GM18505 (cell line): ENCODE data around the gene IRF2.

Experiments used
- ATAC-seq: cut with Tn5 transposase; IDR thresholded peaks from one replicate; pipeline ENCODE4 v1.9.1; 2021; ENCODE audit not compliant: unreplicated experiment
- POLR2A ChIP-seq: IDR thresholded peaks from 4 replicates; pipeline ENCODE4 v1.6.1; 2011; ENCODE audit warnings: borderline replicate concordance; ENCODE audit not compliant: insufficient read depth, insufficient read length; ENCODE audit errors: extremely low read depth

Gene IRF2

GRCh38 chr4:184368731-184369130 is 105.6 kb downstream of the IRF2 start:
- no peak for ATAC-seq
- TF ChIP-seq POLR2A, result no peak

DNA sequence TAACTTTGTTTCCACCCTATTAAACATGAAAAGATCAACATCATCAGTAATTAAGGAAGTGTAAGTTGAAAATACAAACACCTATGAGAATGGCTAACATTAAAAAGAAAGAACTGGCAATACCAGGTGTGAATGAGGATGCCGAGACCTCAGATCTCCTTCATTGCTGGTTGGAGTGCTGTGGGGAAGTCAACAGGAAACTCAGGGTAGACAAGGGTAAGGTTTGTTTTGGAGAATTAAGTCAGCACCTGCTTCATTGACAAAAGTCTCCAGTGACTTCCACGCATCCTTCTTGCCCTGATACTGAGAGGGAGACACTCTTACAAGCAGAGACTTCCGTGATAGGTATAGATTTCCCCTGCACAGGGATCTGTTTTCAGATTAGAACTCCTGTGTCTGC is 106.1 kb downstream of the IRF2 start:
- no peak for ATAC-seq

GRCh38 chr4:184364100-184364921 is 110.0 kb downstream of the IRF2 start:
- ATAC-seq, result peak; percentile 79
- no peak for TF ChIP-seq POLR2A

More for the DNA sequence above, 106.1 kb downstream of the IRF2 start:
- no peak for TF ChIP-seq POLR2A

- ATAC-seq, result no peak
Measured at GRCh38 chr4:184363258-184363657, 111.1 kb downstream of the IRF2 start.

DNA sequence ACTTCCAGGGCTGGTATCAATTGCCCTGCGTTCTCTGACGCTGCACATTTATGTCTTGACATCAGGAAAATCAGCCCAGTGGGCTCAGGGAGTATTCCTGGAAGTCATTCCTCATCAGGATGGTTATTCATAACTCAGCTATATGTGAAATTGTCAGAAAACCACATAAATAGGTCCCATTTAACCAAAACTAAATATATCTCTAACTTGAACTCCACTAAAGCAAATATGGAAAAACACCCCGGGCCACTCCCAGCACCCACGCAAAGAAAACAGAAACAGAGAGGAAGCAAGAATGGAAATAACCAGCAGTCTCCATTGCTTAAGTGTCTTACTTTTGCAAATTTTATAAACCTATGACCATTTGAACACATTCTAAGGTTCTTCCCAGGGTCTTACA is 112.0 kb downstream of the IRF2 start:
- no peak for ATAC-seq
- no peak for TF ChIP-seq POLR2A

More at GRCh38 chr4:184363258-184363657, 111.1 kb downstream of the IRF2 start:
- TF ChIP-seq POLR2A, result no peak

- ATAC-seq, result no peak
- TF ChIP-seq POLR2A, result no peak
Measured at GRCh38 chr4:184361443-184361842, 112.9 kb downstream of the IRF2 start.

DNA sequence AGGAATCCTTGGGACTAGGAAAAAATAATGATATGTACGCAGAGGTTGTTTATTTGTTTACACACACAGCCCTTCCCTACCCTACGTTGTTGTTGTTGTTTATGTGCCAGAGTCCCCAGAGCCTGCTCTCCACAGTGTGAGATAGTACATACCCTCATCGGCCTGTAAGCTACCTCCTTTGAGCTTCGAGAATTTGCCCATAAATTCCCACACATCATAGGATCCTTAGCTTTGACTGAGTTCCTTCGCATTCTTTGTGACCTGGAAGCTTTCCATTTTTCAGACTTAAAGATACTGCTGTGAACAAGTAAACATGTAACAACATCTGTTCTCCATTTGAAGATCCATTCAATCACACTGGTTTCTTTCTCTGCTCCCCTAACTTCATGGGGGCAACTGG is 114.5 kb downstream of the IRF2 start:
- TF ChIP-seq POLR2A, result no peak
- no peak for ATAC-seq

DNA sequence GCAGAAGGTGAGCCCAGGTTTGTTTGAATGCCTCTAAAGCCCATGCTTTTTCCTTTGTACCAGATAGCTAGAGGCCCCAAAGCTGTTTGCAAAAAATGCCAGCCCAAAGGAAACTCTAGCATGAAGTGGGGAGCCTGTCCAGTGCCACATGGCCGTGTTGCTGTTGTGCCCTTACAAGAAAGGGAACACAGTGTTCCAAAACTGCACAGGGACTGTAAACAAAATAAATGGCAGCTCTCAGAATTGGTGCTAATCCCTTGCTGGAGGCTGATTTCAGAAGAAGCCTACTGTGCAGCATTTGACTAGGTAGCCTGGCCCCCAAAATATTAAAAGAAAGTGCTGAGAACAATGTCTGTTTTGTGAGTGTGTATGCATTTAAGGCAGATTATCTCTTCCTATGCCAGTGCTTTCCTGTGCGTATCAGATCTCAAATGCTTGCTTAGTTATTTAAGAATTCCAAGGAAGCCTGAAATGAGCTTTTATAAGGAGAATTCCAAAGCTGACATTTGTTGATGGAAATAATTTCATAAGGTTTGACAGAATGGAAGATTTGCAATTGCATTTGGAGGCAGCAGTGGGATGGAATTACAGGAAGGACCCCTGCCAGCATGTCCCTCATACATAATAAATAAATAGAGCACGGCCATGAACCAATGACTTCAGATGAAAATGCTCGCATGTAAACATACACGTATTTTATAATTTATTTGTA is 115.7 kb downstream of the IRF2 start:
- no peak for ATAC-seq
- no peak for TF ChIP-seq POLR2A

- no peak for TF ChIP-seq POLR2A
- no peak for ATAC-seq
Measured at GRCh38 chr4:184357772-184358171, 116.6 kb downstream of the IRF2 start.

DNA sequence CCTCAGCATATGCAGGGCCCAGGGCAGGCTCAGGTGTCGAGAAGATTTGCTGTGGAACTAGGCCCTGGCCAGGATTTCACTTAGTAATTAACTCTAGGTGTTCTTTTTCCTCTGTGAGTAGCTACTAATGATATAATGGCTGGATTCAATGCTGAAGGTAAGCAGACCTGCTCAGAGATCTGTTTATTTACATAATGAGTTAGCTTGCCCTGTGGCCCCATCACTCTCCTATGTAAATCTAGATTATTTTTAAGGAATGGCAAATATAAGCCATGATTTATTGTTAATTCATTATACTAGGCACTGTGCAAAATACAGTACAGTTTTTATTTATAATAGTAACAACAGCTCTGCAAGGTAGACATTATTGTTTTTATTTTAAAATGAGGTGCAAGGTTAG is 117.2 kb downstream of the IRF2 start:
- ATAC-seq, result no peak
- TF ChIP-seq POLR2A, result no peak

GRCh38 chr4:184356366-184356765 is 118.0 kb downstream of the IRF2 start:
- ATAC-seq, result no peak
- TF ChIP-seq POLR2A, result no peak

DNA sequence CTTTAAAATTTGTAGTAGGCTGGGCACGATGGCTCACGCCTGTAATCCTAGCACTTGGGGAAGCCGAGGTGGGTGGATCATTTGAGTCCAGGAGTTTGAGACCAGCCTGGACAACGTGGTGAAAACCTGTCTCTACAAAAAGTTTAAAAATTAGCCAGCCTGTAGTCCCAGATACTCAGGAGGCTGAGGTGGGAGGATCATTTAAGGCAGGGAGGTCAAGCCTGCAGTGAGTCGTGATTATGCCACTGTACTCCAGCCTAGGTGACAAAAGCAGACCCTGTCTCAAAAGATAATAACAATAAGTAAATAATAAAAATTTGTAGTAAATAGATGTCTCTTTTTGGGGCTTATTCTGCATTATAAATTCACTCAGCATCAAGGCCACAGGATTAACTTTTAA is 118.5 kb downstream of the IRF2 start:
- no peak for TF ChIP-seq POLR2A
- no peak for ATAC-seq

- no peak for TF ChIP-seq POLR2A
- no peak for ATAC-seq
Measured at GRCh38 chr4:184355111-184355604, 119.2 kb downstream of the IRF2 start.

DNA sequence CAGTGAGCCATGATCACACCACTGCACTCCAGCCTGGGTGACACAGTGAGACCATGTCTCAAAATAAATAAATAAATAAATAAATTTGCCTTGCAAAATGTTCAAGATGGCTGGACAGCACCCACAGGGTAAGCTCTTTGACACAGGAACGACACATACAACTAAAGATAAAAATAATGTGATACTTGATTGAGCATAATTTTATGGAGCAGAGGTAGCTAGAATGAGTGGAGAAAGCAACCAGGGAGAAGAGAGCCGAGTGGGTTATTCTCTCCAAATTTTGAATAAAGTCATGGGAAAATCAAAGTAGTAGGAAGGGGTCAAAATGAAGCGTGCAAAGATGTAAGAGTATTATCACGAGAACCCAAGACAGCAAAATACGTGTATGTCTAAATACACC is 121.5 kb downstream of the IRF2 start:
- TF ChIP-seq POLR2A, result no peak
- no peak for ATAC-seq
